Measurements from ENCODE around the gene AIFM2. TPM values are rescaled to one million over a fixed set of nuclear protein-coding genes. Genes with fewer than 3 reads are reported as not detected.
A peak's percentile ranks its signal among the peaks of the same experiment; 100 is the strongest.

Gene AIFM2
- total and polyA plus RNA-seq, 2 of the 13 experiments (the other 11 are each of a cell fraction or from before 2014, with no cell fraction given): 20.3 to 29.5 TPM

DNA sequence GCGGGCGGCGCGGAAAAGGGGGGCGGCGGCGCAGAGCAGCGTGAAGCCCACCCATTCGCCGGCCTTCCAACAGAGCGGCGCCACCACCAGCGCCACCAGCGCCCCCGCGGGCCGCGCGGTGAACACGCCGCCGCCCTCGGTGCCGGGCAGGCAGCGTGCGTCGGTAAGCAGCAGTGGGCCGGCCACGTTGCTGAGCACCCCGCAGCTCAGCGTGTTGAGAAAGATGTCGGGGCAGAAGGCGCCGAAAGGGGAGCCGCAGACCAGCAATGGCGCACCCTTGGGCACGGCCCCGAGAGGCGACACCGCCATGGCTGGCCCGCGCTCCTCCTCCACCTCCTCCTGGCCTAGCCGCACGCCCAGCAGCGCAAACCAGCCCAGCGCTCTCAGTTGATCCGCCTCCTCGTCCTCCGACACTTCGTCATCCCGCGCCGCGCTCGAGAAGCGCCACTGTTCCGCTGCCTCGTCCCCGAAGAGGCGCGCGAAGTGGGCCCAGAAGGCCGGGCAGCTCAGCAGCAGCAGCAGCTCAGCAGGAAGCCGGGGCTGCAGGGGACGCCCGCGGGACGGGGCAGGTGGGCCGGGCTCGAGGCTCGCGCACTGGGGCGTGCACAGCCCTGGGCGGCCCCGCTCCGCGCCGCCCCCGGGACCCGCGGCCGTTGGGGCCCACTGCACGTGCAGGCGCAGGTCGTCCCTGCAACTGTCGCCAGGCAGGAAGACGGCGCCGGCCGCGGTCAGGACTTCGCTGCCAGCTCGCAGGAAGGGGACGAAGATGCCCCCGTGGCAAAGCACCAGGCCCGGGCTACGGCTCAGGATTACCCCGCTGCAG lies 13.3 kb upstream of the AIFM2 start (continued):
- no peak for TF ChIP-seq JDP2 (CRISPR knock-in tag; IDR thresholded peaks at IDR 0.05; ENCODE audit: borderline replicate concordance)
- no peak for TF ChIP-seq ZNF484 (CRISPR knock-in tag; IDR thresholded peaks at IDR 0.05; ENCODE audit: borderline replicate concordance, low read depth)
- no peak for TF ChIP-seq ZNF343 (CRISPR knock-in tag; IDR thresholded peaks at IDR 0.05)
- peak; percentile 47; the same call in 1 of the 2 replicates for TF ChIP-seq ZFP90 (CRISPR knock-in tag; IDR thresholded peaks at IDR 0.05; ENCODE audit: borderline replicate concordance)
- no peak for TF ChIP-seq ZNF274 (CRISPR knock-in tag; IDR thresholded peaks at IDR 0.05)
- peak; percentile 68; the same call in 1 of the 2 replicates for TF ChIP-seq GLI4 (CRISPR knock-in tag; IDR thresholded peaks at IDR 0.05; ENCODE audit: borderline replicate concordance)
- TF ChIP-seq RXRA (CRISPR knock-in tag; IDR thresholded peaks at IDR 0.05): no peak
- 0 out of 2 replicates have a peak, but pooled peaks have one; percentile 36 for TF ChIP-seq ARNTL (CRISPR knock-in tag; IDR thresholded peaks at IDR 0.05)
- TF ChIP-seq, protein P1, sequence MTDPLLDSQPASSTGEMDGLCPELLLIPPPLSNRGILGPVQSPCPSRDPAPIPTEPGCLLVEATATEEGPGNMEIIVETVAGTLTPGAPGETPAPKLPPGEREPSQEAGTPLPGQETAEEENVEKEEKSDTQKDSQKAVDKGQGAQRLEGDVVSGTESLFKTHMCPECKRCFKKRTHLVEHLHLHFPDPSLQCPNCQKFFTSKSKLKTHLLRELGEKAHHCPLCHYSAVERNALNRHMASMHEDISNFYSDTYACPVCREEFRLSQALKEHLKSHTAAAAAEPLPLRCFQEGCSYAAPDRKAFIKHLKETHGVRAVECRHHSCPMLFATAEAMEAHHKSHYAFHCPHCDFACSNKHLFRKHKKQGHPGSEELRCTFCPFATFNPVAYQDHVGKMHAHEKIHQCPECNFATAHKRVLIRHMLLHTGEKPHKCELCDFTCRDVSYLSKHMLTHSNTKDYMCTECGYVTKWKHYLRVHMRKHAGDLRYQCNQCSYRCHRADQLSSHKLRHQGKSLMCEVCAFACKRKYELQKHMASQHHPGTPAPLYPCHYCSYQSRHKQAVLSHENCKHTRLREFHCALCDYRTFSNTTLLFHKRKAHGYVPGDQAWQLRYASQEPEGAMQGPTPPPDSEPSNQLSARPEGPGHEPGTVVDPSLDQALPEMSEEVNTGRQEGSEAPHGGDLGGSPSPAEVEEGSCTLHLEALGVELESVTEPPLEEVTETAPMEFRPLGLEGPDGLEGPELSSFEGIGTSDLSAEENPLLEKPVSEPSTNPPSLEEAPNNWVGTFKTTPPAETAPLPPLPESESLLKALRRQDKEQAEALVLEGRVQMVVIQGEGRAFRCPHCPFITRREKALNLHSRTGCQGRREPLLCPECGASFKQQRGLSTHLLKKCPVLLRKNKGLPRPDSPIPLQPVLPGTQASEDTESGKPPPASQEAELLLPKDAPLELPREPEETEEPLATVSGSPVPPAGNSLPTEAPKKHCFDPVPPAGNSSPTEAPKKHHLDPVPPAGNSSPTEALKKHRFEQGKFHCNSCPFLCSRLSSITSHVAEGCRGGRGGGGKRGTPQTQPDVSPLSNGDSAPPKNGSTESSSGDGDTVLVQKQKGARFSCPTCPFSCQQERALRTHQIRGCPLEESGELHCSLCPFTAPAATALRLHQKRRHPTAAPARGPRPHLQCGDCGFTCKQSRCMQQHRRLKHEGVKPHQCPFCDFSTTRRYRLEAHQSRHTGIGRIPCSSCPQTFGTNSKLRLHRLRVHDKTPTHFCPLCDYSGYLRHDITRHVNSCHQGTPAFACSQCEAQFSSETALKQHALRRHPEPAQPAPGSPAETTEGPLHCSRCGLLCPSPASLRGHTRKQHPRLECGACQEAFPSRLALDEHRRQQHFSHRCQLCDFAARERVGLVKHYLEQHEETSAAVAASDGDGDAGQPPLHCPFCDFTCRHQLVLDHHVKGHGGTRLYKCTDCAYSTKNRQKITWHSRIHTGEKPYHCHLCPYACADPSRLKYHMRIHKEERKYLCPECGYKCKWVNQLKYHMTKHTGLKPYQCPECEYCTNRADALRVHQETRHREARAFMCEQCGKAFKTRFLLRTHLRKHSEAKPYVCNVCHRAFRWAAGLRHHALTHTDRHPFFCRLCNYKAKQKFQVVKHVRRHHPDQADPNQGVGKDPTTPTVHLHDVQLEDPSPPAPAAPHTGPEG (CRISPR knock-in tag; IDR thresholded peaks at IDR 0.05): no peak; the same call in 1 of the 2 replicates
- TF ChIP-seq ZNF446 (CRISPR knock-in tag; IDR thresholded peaks at IDR 0.05): peak; percentile 66; the same call in 1 of the 2 replicates
- TF ChIP-seq NCOA1 (CRISPR knock-in tag; IDR thresholded peaks at IDR 0.05): 0 out of 2 replicates have a peak, but pooled peaks have one; percentile 17
- TF ChIP-seq NFRKB (IDR thresholded peaks at IDR 0.05): no peak
- TF ChIP-seq, protein P2, sequence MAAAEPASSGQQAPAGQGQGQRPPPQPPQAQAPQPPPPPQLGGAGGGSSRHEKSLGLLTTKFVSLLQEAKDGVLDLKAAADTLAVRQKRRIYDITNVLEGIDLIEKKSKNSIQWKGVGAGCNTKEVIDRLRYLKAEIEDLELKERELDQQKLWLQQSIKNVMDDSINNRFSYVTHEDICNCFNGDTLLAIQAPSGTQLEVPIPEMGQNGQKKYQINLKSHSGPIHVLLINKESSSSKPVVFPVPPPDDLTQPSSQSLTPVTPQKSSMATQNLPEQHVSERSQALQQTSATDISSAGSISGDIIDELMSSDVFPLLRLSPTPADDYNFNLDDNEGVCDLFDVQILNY (CRISPR knock-in tag; conservative IDR thresholded peaks at IDR 0.05): no peak
- no peak for TF ChIP-seq ZNF225 (CRISPR knock-in tag; IDR thresholded peaks at IDR 0.05)
- TF ChIP-seq, protein P3, sequence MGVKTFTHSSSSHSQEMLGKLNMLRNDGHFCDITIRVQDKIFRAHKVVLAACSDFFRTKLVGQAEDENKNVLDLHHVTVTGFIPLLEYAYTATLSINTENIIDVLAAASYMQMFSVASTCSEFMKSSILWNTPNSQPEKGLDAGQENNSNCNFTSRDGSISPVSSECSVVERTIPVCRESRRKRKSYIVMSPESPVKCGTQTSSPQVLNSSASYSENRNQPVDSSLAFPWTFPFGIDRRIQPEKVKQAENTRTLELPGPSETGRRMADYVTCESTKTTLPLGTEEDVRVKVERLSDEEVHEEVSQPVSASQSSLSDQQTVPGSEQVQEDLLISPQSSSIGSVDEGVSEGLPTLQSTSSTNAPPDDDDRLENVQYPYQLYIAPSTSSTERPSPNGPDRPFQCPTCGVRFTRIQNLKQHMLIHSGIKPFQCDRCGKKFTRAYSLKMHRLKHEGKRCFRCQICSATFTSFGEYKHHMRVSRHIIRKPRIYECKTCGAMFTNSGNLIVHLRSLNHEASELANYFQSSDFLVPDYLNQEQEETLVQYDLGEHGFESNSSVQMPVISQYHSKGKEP (CRISPR knock-in tag; IDR thresholded peaks at IDR 0.05): no peak
- TF ChIP-seq, protein P4, sequence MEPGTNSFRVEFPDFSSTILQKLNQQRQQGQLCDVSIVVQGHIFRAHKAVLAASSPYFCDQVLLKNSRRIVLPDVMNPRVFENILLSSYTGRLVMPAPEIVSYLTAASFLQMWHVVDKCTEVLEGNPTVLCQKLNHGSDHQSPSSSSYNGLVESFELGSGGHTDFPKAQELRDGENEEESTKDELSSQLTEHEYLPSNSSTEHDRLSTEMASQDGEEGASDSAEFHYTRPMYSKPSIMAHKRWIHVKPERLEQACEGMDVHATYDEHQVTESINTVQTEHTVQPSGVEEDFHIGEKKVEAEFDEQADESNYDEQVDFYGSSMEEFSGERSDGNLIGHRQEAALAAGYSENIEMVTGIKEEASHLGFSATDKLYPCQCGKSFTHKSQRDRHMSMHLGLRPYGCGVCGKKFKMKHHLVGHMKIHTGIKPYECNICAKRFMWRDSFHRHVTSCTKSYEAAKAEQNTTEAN (CRISPR knock-in tag; conservative IDR thresholded peaks at IDR 0.05): no peak; the same call in 1 of the 2 replicates
- no peak for TF ChIP-seq ZNF430 (CRISPR knock-in tag; IDR thresholded peaks at IDR 0.05)
- TF ChIP-seq KLF6 (CRISPR knock-in tag; IDR thresholded peaks at IDR 0.05): peak; percentile 82
- peak; percentile 27; the same call in 1 of the 2 replicates for TF ChIP-seq TSC22D2 (CRISPR knock-in tag; IDR thresholded peaks at IDR 0.05; ENCODE audit: borderline replicate concordance)
- TF ChIP-seq ZNF674 (CRISPR knock-in tag; IDR thresholded peaks at IDR 0.05; ENCODE audit: low read depth): 0 out of 2 replicates have a peak, but pooled peaks have one; percentile 63

Measured in HepG2 (cell line).